HG02678 (cell line): Measurements from ENCODE around the gene ACCSL.

Source experiments
- ATAC-seq: cut with Tn5 transposase; IDR thresholded peaks from one replicate; pipeline ENCODE4 v1.9.1; 2021; ENCODE audit warnings: mild to moderate bottlenecking, moderate library complexity; ENCODE audit not compliant: unreplicated experiment

Gene ACCSL

DNA sequence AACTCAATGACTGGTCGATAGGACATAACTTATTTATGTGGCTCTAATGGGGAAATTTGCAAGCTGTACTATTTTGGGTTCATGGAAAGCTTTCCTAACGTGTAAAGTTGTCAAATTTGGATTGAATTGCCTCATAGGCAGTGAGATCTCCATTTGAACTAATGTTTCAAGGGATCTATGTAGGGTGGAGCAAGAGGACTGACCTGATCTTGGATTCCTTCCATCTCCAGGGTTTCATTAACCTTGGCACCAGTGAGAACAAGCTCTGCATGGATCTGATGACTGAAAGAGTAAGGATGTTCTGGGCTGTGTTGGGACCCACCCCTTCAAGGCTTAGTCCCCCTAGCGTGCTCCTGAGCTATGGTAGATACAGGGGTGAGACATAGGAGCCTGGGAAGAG, 2.1 kb downstream of the ACCSL start:
- ATAC-seq: no peak

DNA sequence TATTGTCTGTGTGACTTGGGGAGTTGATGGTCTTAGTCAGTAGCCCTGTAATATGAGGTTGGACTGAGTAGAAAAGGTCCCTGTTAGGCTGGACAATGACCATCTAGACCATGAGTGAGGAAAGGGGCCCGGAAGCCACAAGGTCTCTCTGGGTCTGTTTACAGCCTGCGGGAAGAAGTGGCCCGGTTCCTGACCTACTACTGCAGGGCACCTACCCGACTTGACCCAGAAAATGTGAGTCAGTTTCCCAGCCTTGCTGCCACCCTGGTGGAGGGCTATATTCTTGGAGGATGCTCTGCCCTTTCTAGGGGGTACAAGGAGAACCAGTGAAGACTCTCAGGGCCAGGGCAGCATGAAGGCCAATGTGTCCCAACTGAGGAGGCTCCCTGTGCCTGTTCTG, 3.4 kb downstream of the ACCSL start:
- no peak for ATAC-seq

DNA sequence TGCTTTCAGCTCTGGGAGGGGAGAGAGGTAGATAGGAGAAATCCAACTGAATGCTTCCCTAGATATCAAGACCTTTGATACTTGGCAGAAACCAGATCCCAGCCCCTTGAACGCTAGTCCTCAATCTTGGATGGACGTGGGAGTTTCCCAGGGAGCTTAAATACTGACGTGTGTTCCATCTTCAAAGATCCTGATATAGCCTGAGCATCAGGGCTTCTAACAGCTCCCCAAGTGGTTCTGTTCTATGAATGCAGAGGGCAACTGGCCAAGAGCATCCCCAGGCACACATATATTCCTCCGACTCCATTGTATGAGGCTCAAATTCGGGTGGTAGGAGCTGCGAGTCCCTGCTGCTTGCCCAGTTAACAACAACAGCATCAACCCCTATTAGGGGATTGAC, 9.6 kb downstream of the ACCSL start:
- ATAC-seq: no peak

DNA sequence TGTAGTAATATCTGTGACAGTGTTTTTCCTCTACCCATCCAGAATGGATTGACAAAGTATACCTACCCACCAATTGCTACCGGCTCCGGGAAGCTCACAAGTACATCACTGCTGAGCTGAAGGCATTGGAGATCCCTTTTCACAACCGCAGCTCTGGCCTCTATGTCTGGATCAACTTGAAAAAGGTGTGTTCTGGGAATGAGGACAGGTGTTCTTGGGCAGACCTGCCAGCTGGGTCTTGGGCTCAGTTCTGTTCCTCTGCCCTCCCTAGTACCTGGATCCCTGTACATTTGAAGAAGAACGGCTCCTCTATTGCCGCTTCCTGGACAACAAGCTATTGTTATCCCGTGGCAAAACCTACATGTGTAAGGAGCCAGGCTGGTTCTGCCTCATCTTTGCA, 10.5 kb downstream of the ACCSL start:
- no peak for ATAC-seq

DNA sequence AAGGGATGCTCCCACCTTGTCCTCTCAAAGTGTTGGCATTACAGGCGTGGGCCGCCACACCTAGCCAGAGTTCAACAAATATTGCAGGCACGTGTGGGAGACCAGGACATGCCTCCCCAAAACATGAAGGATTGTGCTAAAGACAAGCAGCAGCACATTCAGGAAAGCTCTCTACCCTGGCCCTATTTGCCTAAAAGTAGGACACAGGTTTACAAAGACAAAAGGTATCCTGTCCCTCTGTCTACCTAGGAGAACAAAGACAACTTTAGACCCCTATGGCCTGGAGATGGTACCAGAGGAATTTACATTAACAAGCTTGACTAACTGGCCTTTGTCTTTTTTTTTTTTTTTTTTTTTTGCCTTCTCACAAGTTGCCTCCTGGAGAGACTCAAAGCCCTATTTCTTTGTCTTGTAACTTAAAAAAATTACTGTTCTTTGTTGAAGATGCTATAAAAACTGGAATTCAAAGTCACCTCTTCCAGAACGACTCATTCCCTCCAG, 17.4 kb downstream of the ACCSL start:
- no peak for ATAC-seq

DNA sequence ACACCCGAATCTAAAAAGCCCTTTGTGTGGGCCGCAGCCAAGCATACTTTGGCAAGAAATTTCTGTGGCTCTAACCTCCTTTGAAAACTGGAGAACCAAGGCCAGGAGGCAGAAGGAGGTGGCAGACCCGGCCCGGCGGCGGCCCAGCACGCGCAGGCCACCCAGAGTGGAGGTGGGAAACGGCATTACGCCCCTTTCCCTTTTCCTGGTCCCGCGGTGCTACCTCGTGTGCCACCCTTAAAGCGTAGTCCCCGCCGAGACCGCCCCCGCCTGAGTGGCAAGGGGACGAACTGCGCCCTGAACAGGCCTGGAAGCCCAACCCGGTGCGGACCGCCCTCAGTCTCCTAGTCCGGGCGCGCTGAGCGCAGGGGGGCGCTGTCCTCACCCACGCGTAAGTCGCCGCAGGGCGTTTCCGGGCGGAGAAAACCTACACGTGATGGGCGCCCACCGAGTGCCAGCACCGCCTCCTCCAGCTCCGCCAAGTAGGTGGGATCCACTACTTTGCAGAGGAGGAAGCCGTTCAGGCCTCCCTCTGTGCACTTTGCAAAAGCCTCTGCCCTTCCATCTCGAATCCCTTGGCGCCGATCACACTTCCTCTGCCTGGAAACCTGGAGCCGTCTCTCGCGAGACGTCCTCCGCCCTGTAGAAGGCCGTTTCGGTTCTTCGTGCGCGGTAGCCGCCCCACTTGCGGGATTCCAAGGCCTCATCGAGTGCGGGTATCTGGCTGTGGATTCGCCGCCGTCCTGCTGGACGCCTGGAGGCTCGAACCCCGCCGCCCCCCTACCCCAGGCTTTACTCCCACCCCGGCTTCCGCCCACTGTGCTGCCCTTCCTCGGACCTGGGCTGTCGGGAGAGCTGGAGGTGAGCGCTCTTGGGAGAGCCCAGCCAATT, 18.3 kb downstream of the ACCSL start, which contains the start of gene ACCS:
Gene ACCS (plus strand): TSS at position 430 of the 891 bp plus-strand sequence. CDS start 1,358 bp downstream, outside the sequence.
- ATAC-seq: peak; percentile 97

DNA sequence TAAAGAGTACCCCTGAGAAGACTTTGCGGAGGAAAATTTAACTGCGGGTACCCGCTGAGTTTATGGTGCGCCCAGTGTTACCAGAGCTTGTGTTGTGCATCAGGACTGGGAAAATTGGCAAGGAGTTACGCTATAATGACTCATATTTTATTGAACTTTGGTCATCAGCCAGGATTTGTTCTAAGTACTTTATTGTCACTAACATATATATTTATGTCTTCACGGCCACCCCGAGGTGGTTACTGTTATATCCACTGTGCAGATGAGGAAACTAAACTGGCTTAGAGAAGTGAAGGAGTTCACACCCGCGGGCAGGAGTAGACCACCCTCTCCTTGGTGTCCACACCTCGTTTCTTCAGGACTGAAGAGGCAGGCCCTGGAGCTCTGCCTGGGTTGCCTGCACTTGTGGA, 19.0 kb downstream of the ACCSL start:
- ATAC-seq: no peak

DNA sequence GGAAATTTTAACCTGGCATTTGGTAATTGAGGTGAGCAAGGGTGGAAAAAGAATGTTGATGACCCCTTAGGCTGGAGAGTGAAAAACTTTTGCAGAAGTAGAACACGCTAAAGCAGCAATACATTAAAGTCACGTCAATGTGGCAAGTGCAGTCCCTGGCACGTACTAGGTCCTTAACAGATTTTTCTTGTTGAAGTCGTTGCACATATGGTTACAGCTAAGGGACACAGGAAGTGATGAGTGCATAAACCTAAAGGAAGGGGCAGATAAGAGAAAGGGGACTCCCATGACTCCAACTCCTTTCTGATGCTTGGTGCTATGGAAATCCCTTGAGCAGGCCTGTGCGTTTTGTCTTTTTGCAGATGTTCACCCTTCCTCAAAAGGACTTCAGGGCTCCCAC, 19.5 kb downstream of the ACCSL start:
- no peak for ATAC-seq

DNA sequence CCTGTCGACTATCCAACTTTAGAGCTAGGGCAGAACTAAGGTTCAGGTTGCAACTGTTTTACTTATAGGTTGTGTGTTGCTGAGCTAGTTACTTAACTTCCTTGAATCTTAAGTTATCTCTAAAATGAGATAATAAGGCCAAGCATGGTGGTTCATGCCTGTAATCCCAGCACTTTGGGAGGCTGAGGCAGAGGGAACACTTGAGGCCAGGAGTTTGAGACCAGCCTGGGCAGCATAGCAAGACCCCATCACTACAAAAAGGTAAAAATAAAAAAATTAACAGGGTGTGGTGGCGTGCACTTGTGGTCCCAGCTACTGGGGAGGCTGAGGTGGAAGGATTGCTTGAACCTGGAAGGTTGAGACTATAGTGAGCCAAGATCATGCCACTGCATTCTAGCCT, 20.4 kb downstream of the ACCSL start:
- ATAC-seq: no peak

DNA sequence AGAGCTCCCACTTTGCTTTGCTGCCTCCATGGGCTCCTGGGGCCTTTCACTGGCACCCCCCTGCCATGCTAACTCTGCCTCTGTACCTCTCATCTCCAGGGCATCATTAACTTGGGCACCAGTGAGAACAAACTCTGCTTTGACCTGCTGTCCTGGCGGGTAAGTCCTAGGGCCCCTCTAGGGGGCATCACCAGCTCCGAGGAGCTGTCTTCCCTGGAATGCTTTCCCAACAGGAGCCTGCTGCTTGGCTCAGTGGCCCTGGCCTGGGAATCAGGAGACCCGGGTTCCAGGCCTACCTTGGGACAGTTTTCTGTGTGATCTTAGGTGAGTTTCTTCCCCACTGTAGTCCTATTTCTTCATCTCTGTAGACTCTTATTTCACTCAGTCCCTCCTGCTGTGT, 23.4 kb downstream of the ACCSL start:
- ATAC-seq: no peak

DNA sequence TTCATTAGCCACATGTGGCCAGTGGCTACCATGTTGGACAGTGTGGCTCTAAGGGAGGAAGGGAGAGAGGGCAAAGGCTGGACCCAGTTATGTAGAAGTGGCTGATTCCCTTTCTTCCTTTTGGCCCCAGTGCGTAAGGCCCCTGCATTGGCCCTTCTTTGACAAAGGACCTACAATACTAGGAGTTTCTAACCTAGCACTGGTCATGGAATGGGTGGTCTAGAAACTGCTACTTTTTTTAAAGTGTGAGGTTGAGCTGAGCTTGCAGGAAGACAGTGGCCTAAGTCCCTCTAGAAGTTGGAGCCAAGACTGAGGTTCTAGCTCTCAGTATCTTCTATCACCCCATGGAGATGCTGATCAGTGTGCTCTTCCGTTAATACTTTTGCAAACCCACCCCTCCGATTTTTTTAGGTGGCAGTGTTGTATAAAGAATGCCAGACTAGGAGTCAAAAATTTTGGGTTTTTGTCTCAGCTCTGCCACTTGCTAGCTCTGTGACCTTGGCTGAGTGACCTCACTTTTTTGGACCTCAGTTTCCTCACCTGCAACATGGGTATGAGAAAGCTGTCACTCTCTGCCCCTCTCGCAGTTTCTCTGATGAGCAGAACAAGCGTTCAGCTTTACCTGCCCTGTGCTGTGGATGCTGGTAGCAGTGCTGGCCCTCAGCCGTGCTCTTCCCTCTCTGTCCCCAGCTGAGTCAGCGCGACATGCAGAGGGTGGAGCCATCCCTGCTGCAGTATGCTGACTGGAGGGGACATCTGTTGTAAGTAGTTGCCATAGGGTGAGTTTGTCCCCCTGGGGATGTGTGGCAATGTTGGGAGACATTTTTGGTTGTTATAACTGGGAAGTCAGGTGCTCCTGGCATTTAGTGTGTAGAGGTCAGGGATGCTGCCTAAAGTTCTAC, 25.2 kb downstream of the ACCSL start:
- no peak for ATAC-seq

DNA sequence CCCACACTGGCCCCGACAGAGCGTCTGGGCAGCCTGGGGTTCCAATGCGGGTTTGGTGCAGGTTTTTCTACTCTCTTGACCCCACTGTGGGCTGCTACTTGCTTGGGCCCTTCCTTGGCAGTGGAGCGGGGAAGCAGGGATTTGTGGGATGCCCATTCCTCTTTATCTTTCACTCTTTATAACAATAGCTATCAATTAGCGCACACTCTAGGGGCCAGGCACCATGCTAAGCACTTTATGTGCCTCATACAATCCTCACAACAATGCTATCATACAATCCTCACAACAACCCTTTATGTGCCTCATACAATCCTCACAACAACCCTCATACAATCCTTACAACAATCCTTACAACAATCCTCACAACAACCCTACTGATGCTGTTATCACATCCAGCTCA, 31.0 kb downstream of the ACCSL start:
- no peak for ATAC-seq

DNA sequence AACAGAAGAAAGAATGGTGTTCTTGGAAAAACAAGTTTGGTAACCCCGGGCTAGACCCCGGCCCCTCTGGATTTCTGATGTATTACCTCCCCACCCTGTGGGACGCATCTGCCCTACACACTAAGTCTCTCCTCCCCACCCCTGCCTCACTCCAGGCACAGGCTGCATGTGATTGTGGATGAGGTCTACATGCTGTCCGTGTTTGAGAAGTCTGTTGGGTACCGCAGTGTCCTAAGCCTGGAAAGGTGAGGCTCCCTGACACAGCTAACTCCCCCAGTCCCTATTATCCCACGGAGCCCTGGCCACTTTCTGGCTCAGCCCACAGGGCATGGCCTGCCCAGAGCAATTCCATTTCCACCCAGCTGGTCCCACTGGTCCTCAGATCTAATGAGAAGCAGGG, 31.6 kb downstream of the ACCSL start:
- ATAC-seq: no peak

DNA sequence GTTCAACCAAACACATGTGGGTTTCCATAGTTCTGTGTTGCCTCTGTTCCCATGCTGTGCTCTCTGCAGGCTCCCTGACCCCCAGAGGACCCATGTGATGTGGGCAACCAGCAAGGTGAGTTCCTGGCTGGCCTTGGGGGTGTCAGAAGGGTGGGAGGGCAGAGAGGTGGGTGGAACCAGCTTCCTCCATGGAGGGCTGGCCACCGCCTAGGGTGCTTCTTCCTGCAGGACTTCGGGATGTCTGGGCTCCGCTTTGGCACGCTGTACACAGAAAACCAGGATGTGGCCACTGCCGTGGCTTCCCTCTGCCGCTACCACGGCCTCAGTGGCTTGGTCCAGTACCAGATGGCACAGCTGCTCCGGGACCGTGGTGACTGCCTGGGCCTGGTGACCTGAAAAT, 33.2 kb downstream of the ACCSL start:
- no peak for ATAC-seq

DNA sequence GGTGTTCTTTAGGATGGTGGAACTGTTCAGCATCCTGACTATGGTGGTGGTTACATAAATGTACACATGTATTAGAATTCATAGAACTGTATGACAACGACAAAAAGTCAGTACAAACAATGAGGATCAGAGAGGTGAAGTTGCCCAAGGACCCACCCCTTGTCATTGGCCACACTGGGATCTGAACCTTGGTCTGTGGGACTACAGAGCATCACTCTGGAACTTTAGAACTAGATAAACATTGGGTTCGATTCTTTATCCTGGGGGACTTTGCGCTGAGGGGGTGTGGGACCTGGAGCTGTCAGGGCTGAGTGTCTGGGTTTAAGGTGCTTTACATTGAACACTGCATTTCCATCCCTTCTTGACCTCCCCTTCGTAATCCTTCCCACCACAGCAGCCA, 34.9 kb downstream of the ACCSL start:
- no peak for ATAC-seq

DNA sequence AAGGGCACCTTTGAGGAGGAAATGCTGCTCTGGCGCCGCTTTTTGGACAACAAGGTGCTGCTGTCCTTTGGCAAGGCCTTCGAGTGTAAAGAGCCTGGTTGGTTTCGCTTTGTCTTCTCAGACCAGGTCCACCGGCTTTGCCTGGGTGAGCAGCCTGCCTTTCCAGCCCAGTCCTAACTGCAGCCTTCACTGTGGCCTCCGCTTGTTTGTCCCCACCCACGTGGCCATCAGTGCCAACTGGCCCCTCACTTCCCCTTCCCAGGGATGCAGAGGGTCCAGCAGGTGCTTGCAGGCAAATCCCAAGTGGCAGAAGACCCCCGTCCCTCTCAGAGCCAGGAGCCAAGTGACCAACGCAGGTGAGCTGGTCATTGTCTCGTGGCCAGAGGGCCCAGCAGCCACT, 35.7 kb downstream of the ACCSL start:
- no peak for ATAC-seq

DNA sequence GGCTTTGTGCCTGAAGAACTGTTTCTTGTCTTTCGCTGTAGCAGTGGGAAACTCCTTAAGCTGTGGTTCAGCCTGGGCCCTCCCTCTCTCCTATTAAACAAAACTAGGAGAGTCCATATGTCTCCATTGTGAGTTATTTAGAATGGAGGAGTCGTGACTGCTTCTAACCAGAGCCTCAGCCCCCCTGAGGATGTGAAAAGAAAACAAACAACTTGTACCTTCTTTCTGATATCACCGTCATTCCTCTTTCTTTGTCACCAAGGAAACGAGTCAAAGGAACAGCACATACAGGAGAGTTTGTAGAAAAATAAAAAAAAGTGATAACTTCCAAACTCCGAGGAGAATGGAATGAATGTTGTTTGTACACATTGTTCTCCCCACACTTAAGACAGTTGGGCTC, 36.1 kb downstream of the ACCSL start:
- ATAC-seq: no peak

DNA sequence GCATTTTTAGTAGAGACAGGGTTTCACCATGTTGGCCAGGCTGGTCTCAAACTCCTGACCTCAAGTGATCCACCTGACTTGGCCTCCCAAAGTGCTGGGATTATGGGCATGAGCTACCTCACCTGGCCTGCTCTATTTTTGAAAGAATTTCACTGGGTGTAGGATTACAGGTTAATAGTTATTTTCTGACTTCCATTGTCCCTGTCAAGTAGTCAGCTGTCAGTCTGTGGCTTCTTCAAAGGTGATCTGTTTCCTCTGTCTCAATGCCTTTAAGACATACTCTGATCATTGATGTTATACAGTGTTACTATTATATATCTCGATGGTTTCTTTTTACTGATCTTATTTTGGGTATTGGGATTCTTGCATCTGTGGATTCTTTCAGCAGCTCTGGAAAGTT, 37.5 kb downstream of the ACCSL start:
- ATAC-seq: no peak

DNA sequence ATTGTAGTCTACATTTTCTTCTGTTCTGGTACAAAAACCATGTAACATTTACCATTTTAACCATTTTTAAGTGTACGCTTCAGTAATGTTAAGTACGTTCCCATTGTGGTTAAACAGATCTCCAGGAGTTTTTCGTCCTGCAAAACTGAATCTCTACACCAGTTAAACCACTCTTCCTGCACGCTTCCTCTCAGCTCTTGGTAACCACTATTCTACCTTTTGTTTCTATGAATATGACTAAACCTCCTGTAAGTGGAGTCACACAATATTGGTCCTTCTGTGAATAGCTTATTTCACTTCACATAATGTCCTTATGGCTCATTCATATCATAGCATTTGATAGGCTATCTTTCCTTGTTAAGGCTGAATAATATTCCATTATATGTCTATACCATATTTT, 40.6 kb downstream of the ACCSL start:
- ATAC-seq: no peak

DNA sequence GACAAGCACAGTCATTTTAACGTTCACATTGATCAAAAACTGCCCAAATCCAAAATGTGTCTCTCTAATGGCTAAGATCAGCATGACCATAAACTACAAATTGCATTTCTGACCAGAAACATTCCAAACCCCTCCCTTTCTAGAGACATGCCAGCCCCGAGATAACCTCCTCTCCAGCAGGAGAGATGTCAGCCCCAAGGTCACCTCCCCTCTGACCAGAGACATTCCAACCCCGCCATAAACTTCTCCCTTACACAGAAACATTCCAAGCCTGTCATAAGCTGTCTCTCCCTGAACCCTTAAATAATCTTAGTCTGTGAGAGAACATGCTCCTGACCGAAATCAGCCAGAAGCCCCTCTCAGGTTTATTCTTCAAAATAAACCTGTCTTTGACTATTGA, 41.1 kb downstream of the ACCSL start:
- ATAC-seq: no peak

DNA sequence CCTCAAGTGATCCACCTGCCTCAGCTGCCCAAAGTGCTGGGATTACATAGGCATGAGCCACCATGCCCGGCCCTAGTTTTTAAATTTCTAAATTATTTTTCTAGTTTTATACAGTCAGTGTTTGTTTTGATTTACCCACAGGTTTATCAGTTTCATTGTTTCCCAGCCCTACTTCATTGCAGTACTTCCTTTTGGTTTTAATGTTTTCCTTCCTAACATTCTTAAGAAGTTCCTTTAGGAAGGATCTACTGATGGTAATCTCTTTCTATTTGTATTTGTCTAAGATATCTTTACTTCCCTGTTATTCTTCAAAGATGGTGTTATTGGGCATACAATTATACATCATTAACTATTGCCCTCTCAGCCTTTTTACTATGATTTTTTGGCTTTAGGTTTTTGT, 42.8 kb downstream of the ACCSL start:
- ATAC-seq: no peak
